ENCODE data around the gene SLC22A17.
"Not testable (repeated sequence)": the region's sequence is repeated elsewhere in the genome, so short reads cannot be mapped to it uniquely, and the experiment has no call there.

The SLC22A17 gene

GRCh38 chr14:23386266-23386657 lies 33.6 kb upstream of the SLC22A17 start:
- H3K27ac Mint-ChIP-seq; DNase-seq; H3K27me3 Mint-ChIP-seq; H3K36me3 Mint-ChIP-seq (ENCODE audit: low read depth); H3K4me1 Mint-ChIP-seq (ENCODE audit: low read depth); H3K9me3 Mint-ChIP-seq; H3K4me3 Mint-ChIP-seq: not testable (repeated sequence)

- no peaks in the 10 kb centered on the region for H3K36me3 Mint-ChIP-seq (ENCODE audit: low read depth)
- DNase-seq, result no peak
- H3K4me1 Mint-ChIP-seq (ENCODE audit: low read depth), result no peaks in the 10 kb centered on the region
- no peak overlapping the region for H3K27ac Mint-ChIP-seq
- H3K9me3 Mint-ChIP-seq, result no peaks in the 10 kb centered on the region
- H3K27me3 Mint-ChIP-seq, result peaks cover 8% of the 10 kb centered on the region
- H3K4me3 Mint-ChIP-seq, result no peak overlapping the region
These were observed 33.1 kb upstream of the SLC22A17 start for GRCh38 chr14:23385642-23386265.

GRCh38 chr14:23385244-23385641 lies 32.6 kb upstream of the SLC22A17 start:
- Mint-ChIP-seq H3K27me3 (peaks cover 11% of the 10 kb centered on the region), H3K4me1 (ENCODE audit: low read depth) (no peaks in the 10 kb centered on the region), H3K9me3 (no peaks in the 10 kb centered on the region), H3K36me3 (ENCODE audit: low read depth) (no peaks in the 10 kb centered on the region), H3K4me3 (no peak overlapping the region), H3K27ac (no peak overlapping the region)
- DNase-seq, result no peak

DNA sequence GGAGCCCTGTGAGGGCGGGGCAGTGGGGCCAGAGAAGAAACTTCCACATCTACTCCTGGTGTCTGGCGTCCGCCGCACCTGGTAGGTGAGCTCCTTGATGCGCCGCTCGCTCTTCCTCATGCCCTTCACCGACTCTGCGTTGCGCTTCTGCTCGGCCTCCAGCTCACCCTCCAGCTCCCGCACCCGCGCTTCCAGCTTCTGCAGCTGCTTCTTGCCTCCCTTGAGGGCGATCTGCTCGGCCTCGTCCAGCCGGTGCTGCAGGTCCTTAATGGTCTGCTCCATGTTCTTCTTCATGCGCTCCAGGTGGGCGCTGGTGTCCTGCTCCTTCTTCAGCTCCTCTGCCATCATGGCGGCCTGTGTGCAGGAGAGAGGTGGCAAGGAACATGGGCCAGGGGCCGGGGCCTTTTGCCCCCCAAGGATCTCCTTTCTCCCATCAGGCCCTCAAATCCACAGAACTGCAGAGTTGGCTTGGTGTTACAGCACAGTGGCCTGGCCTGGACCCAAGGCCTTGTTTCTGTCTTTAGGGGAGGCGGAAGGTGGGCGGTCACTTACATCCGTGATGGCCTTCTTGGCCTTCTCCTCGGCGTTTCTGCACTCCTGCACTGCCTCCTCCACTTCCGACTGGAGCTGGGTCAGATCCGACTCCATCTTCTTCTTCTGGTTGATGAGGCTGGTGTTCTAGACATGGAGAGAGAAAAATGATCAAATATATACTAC lies 31.8 kb upstream of the SLC22A17 start:
- no peaks in the 10 kb centered on the region for H3K9me3 Mint-ChIP-seq
- H3K27ac Mint-ChIP-seq, result no peak overlapping the region
- H3K4me1 Mint-ChIP-seq (ENCODE audit: low read depth), result no peaks in the 10 kb centered on the region
- H3K27me3 Mint-ChIP-seq, result peaks cover 12% of the 10 kb centered on the region
- no peak for DNase-seq
- no peak overlapping the region for H3K4me3 Mint-ChIP-seq
- no peaks in the 10 kb centered on the region for H3K36me3 Mint-ChIP-seq (ENCODE audit: low read depth)

GRCh38 chr14:23382731-23383440 lies 30.2 kb upstream of the SLC22A17 start:
- Mint-ChIP-seq H3K27ac (no peak overlapping the region), H3K36me3 (ENCODE audit: low read depth) (no peaks in the 10 kb centered on the region), H3K27me3 (peaks cover 11% of the 10 kb centered on the region), H3K4me3 (no peak overlapping the region), H3K4me1 (ENCODE audit: low read depth) (no peaks in the 10 kb centered on the region), H3K9me3 (no peaks in the 10 kb centered on the region)
- no peak for DNase-seq

- Mint-ChIP-seq H3K4me3 (no peak overlapping the region), H3K36me3 (ENCODE audit: low read depth) (no peaks in the 10 kb centered on the region), H3K4me1 (ENCODE audit: low read depth) (no peaks in the 10 kb centered on the region), H3K27me3 (peaks cover 11% of the 10 kb centered on the region), H3K9me3 (no peaks in the 10 kb centered on the region), H3K27ac (no peak overlapping the region)
- no peak for DNase-seq
These were observed 29.6 kb upstream of the SLC22A17 start for GRCh38 chr14:23382276-23382675.

DNA sequence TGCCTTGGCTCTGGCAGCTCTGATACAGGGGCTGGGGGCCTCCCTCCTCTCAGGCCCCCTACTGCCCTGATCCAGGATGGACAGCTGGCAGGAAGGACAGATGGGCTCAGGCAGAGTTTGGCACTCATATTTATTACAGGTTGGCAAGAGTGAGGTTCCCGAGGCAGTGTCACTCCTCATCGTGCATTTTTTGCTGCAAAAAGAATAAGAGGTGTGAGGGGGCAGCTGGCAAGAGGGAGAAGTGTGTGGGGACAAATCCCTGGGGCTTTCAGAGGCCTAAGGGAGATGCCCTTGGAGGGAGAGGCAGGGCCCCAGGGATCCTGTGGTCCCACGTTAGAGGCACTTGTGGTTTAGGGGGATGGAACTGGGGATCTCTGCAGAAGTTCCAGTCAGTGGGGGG lies 29.2 kb upstream of the SLC22A17 start:
- no peak for DNase-seq
- Mint-ChIP-seq H3K4me1 (ENCODE audit: low read depth) (no peaks in the 10 kb centered on the region), H3K36me3 (ENCODE audit: low read depth) (no peaks in the 10 kb centered on the region), H3K4me3 (no peak overlapping the region), H3K9me3 (no peaks in the 10 kb centered on the region), H3K27ac (no peak overlapping the region), H3K27me3 (peaks cover 11% of the 10 kb centered on the region)

DNA sequence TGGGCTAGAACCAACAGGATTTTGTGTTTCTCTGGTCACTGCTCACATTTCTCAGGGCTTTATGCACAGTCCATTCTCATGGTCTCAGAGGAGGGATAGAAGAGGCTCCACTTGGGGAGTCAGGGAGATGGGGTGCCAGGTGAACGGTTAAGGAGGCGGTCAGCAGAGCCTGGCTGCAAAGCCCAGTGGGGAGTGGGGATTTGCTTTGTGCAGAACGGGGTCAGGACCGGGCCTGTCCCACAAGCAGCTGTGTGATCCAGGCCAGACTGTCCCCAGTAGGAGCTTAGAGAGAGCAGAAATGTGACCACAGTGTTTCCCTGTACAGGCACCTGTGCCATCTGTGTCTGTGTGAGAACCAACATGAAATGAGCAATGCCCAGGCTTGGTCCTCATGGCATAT lies 28.3 kb upstream of the SLC22A17 start:
- Mint-ChIP-seq H3K36me3 (ENCODE audit: low read depth) (no peaks in the 10 kb centered on the region), H3K27me3 (peaks cover 11% of the 10 kb centered on the region), H3K27ac (no peak overlapping the region), H3K4me1 (ENCODE audit: low read depth) (no peaks in the 10 kb centered on the region), H3K9me3 (no peaks in the 10 kb centered on the region), H3K4me3 (no peak overlapping the region)
- DNase-seq, result no peak

GRCh38 chr14:23380197-23380914 lies 27.7 kb upstream of the SLC22A17 start:
- H3K9me3 Mint-ChIP-seq, result no peaks in the 10 kb centered on the region
- no peak overlapping the region for H3K27ac Mint-ChIP-seq

DNA sequence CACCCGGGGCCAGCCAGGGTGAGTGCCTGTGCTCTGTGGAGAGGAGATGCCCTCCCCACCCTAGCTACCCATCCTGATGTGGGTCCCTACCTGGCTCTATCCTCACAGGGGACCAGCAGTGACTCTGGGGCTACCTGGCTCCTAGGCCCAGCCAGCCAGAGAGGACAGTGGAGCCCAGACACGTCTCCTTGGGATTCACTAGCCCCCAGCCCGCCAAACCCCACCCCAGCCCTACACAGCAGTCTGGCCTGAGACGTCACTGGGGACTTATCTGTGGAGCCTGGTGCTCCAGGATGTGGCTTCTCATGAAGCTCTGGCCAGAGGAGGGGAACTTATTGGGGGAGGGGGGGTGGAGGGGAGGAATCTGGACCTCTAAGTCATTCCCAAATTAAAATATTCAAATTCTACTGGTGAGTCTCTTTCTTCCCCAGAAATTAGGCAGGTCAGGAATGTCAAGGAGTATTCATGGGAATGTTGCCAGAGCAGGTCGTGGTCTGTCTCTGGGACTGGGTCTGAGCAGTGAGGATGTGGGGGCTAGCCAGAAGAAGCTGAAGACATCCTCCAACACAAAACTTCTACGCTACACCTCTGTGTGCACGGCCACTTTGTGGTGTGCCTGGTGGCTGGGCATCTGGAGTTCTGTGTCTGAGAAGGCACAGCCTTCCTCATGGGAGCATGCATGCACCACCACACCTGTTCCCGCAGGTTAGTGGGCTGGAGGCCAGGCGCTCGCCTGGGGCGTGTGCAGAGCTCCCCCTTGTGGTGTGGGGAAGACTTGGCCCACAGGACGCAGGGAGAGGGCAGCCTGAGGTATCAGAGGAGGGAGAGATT lies 26.9 kb upstream of the SLC22A17 start:
- Mint-ChIP-seq H3K27me3 (peaks cover 11% of the 10 kb centered on the region), H3K4me3 (no peak overlapping the region), H3K9me3 (no peaks in the 10 kb centered on the region), H3K27ac (no peak overlapping the region), H3K4me1 (ENCODE audit: low read depth) (no peaks in the 10 kb centered on the region), H3K36me3 (ENCODE audit: low read depth) (no peaks in the 10 kb centered on the region)
- peak; percentile 77 for DNase-seq

More at GRCh38 chr14:23380197-23380914, 27.7 kb upstream of the SLC22A17 start:
- Mint-ChIP-seq H3K4me3 (no peak overlapping the region), H3K27me3 (peaks cover 11% of the 10 kb centered on the region), H3K4me1 (ENCODE audit: low read depth) (no peaks in the 10 kb centered on the region), H3K36me3 (ENCODE audit: low read depth) (no peaks in the 10 kb centered on the region)
- no peak for DNase-seq

GRCh38 chr14:23378612-23379220 lies 26.0 kb upstream of the SLC22A17 start:
- DNase-seq, result no peak
- no peak overlapping the region for H3K27ac Mint-ChIP-seq
- no peaks in the 10 kb centered on the region for H3K9me3 Mint-ChIP-seq
- H3K4me1 Mint-ChIP-seq (ENCODE audit: low read depth), result no peaks in the 10 kb centered on the region
- H3K27me3 Mint-ChIP-seq, result peaks cover 11% of the 10 kb centered on the region
- H3K36me3 Mint-ChIP-seq (ENCODE audit: low read depth), result no peaks in the 10 kb centered on the region
- no peak overlapping the region for H3K4me3 Mint-ChIP-seq

GRCh38 chr14:23377573-23378563 lies 25.2 kb upstream of the SLC22A17 start:
- peaks cover 11% of the 10 kb centered on the region for H3K27me3 Mint-ChIP-seq
- H3K4me3 Mint-ChIP-seq, result no peak overlapping the region
- DNase-seq, result no peak
- H3K36me3 Mint-ChIP-seq (ENCODE audit: low read depth), result no peaks in the 10 kb centered on the region
- no peaks in the 10 kb centered on the region for H3K4me1 Mint-ChIP-seq (ENCODE audit: low read depth)
- no peak overlapping the region for H3K27ac Mint-ChIP-seq
- H3K9me3 Mint-ChIP-seq, result no peaks in the 10 kb centered on the region

GRCh38 chr14:23377198-23377550 lies 24.5 kb upstream of the SLC22A17 start:
- H3K27me3 Mint-ChIP-seq, result peaks cover 11% of the 10 kb centered on the region
- no peak for DNase-seq
- H3K27ac Mint-ChIP-seq, result no peak overlapping the region
- no peaks in the 10 kb centered on the region for H3K9me3 Mint-ChIP-seq
- H3K36me3 Mint-ChIP-seq (ENCODE audit: low read depth), result no peaks in the 10 kb centered on the region
- H3K4me1 Mint-ChIP-seq (ENCODE audit: low read depth), result no peaks in the 10 kb centered on the region
- no peak overlapping the region for H3K4me3 Mint-ChIP-seq

Data from activated T-cell treated with anti-CD3 and anti-CD28 coated beads, Interleukin-2, amount 50 U/mL, for 24 hours (primary cell).